Astrocyte (in vitro differentiated cells and primary cell): ENCODE measurements around the gene MICU2. TPM values are rescaled to one million over a fixed set of nuclear protein-coding genes. Genes with fewer than 3 reads are reported as not detected.

Source experiments
- DNase-seq: peaks from one replicate; pipeline ENCODE4 v3.0.0-alpha.2; 2010; ENCODE audit warnings: low read depth
- FAIRE-seq: peaks from 2 replicates; lab custom pipeline; 2011; peaks lifted over from hg19 to GRCh38; lab: Jason Lieb, UNC
- H2AFZ ChIP-seq: 2 replicates; pipeline ENCODE4 v1.6.0; 2012; ENCODE audit warnings: low read depth, low read length, inconsistent platforms
- H3K27ac ChIP-seq: 2 replicates; pipeline ENCODE4 v1.5.1; 2011; ENCODE audit warnings: low read depth, low read length, inconsistent platforms
- H3K27me3 ChIP-seq: 2 replicates; pipeline ENCODE4 v1.6.0; 2011; ENCODE audit warnings: low read length, inconsistent platforms; ENCODE audit not compliant: insufficient read depth
- H3K36me3 ChIP-seq: 2 replicates; pipeline ENCODE4 v1.5.1; 2011; ENCODE audit warnings: low read length, inconsistent platforms; ENCODE audit not compliant: insufficient read depth
- H3K4me1 ChIP-seq: 2 replicates; pipeline ENCODE4 v1.5.1; 2011; ENCODE audit warnings: low read length, inconsistent platforms; ENCODE audit not compliant: insufficient read depth
- H3K4me2 ChIP-seq: 2 replicates; pipeline ENCODE4 v1.6.0; 2012; ENCODE audit warnings: low read length, inconsistent platforms
- H3K4me3 ChIP-seq: 2 replicates; pipeline ENCODE4 v1.5.1; 2011; ENCODE audit warnings: low read depth, mild to moderate bottlenecking, low read length, inconsistent platforms; ENCODE audit not compliant: insufficient read depth
- H3K79me2 ChIP-seq: 2 replicates; pipeline ENCODE4 v1.6.0; 2012; ENCODE audit warnings: mild to moderate bottlenecking, low read length, inconsistent platforms; ENCODE audit not compliant: insufficient read depth
- H3K9ac ChIP-seq: 2 replicates; pipeline ENCODE4 v1.6.0; 2012; ENCODE audit warnings: mild to moderate bottlenecking, low read length, inconsistent platforms
- H3K9me3 ChIP-seq: 2 replicates; pipeline ENCODE4 v1.5.1; 2012; ENCODE audit warnings: low read depth, mild to moderate bottlenecking, low read length, inconsistent platforms; ENCODE audit not compliant: insufficient read depth
- H4K20me1 ChIP-seq: 2 replicates; pipeline ENCODE4 v1.6.0; 2012; ENCODE audit warnings: low read length, inconsistent platforms; ENCODE audit not compliant: insufficient read depth
- H3K27ac Mint-ChIP-seq: one replicate; pipeline ENCODE4 v1.8.0; 2021; ENCODE audit warnings: mild to moderate bottlenecking, mixed read lengths; ENCODE audit not compliant: unreplicated experiment
- H3K27me3 Mint-ChIP-seq: one replicate; pipeline ENCODE4 v1.8.0; 2021; ENCODE audit warnings: low read depth, mixed read lengths; ENCODE audit not compliant: unreplicated experiment
- H3K36me3 Mint-ChIP-seq: one replicate; pipeline ENCODE4 v1.8.0; 2021; ENCODE audit warnings: low read depth, mixed read lengths; ENCODE audit not compliant: unreplicated experiment
- H3K4me1 Mint-ChIP-seq: one replicate; pipeline ENCODE4 v1.8.0; 2021; ENCODE audit warnings: low read depth, mixed read lengths; ENCODE audit not compliant: unreplicated experiment
- H3K4me3 Mint-ChIP-seq: one replicate; pipeline ENCODE4 v1.8.0; 2021; ENCODE audit warnings: mild to moderate bottlenecking, moderate library complexity, mixed read lengths; ENCODE audit not compliant: unreplicated experiment
- H3K9me3 Mint-ChIP-seq: one replicate; pipeline ENCODE4 v1.8.0; 2021; ENCODE audit warnings: mild to moderate bottlenecking, mixed read lengths; ENCODE audit not compliant: unreplicated experiment
- EZH2 ChIP-seq: IDR thresholded peaks from 2 replicates; pipeline ENCODE4 v1.6.1; 2012; ENCODE audit warnings: mild to moderate bottlenecking, low read length, inconsistent platforms; ENCODE audit not compliant: insufficient read depth
- total RNA-seq: library from RNA; stranded (reverse); gene quantifications from 2 replicates; pipeline ENCODE4 v1.2.1, GENCODE V29; 2021
- TF ChIP-seq, protein P1 (sequence below): IDR thresholded peaks from 2 replicates; pipeline ENCODE4 v1.5.1; 2011; ENCODE audit warnings: low read depth, mild to moderate bottlenecking, inconsistent platforms, low read length, moderate library complexity; ENCODE audit not compliant: insufficient read depth

The MICU2 gene
- total RNA-seq, 1 donor from 2014 or later = 31.8 TPM

DNA sequence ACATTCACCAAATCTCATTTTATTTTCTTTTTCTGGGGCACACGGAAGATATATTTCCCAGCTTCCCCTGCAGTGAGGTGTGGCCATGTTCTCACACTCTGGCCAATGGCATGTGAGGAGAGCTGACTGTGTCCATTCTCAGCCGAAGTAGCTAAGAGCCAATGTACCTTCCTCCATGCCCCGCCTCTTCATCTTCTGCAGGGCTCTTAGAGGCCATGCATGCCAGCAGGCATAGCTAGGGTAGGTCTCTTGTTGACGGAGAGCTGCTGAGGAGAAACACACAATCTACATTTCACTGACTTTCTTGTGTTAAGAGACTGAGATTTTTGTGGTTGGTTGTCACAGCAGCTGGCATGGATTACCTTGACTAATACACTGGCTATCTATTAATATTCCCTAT lies 9.8 kb upstream of the MICU2 start:
- no peak for FAIRE-seq
- no peaks in the 10 kb centered on the region for H3K27me3 Mint-ChIP-seq
- no peaks in the 10 kb centered on the region for H3K36me3 Mint-ChIP-seq
- H3K36me3 ChIP-seq = no peaks in the 10 kb centered on the region
- H3K27me3 ChIP-seq = no peaks in the 10 kb centered on the region
- H3K27ac ChIP-seq = no peak overlapping the region
- no peak for DNase-seq
- peak overlapping the region; percentile 47 for H2AFZ ChIP-seq
- no peak overlapping the region for H3K9ac ChIP-seq
- H3K9me3 ChIP-seq = no peaks in the 10 kb centered on the region
- TF ChIP-seq EZH2 = no peak
- TF ChIP-seq, protein P1, sequence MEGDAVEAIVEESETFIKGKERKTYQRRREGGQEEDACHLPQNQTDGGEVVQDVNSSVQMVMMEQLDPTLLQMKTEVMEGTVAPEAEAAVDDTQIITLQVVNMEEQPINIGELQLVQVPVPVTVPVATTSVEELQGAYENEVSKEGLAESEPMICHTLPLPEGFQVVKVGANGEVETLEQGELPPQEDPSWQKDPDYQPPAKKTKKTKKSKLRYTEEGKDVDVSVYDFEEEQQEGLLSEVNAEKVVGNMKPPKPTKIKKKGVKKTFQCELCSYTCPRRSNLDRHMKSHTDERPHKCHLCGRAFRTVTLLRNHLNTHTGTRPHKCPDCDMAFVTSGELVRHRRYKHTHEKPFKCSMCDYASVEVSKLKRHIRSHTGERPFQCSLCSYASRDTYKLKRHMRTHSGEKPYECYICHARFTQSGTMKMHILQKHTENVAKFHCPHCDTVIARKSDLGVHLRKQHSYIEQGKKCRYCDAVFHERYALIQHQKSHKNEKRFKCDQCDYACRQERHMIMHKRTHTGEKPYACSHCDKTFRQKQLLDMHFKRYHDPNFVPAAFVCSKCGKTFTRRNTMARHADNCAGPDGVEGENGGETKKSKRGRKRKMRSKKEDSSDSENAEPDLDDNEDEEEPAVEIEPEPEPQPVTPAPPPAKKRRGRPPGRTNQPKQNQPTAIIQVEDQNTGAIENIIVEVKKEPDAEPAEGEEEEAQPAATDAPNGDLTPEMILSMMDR = no peak
- H3K4me2 ChIP-seq = no peak overlapping the region
- H3K9me3 Mint-ChIP-seq = peaks cover 5% of the 10 kb centered on the region
- H4K20me1 ChIP-seq = no peaks in the 10 kb centered on the region
- H3K79me2 ChIP-seq = no peaks in the 10 kb centered on the region
- H3K4me1 Mint-ChIP-seq = peaks cover 8% of the 10 kb centered on the region
- H3K4me3 Mint-ChIP-seq = no peak overlapping the region
- no peak overlapping the region for H3K4me3 ChIP-seq
- no peaks in the 10 kb centered on the region for H3K4me1 ChIP-seq
- H3K27ac Mint-ChIP-seq = no peak overlapping the region

DNA sequence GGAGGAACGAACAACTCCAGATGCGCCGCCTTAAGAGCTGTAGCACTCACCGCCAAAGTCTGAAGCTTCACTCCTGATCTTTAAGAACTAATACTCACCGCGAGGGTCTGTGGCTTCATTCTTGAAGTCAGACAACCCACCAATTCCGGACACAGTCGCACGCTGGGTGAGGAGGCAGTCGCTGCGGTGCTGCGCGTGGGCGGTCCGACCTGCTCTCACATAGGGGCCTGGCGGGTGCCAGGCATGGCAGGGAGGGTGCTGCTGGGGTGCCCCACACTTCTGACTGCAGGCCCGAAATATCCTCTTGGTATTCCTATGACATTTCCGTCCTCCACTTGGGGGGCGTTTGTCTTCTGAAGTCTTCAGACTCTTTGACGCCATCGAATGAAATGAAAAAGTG lies 7.4 kb upstream of the MICU2 start:
- Mint-ChIP-seq H3K36me3 (no peaks in the 10 kb centered on the region), H3K9me3 (peaks cover 3% of the 10 kb centered on the region), H3K27me3 (no peaks in the 10 kb centered on the region), H3K4me3 (no peak overlapping the region), H3K4me1 (peaks cover 2% of the 10 kb centered on the region), H3K27ac (no peak overlapping the region)
- DNase-seq = no peak
- H3K27ac ChIP-seq = no peak overlapping the region
- H4K20me1 ChIP-seq = no peaks in the 10 kb centered on the region
- H3K4me2 ChIP-seq = no peak overlapping the region
- TF ChIP-seq, protein P1 = no peak
- TF ChIP-seq EZH2 = no peak
- H3K4me1 ChIP-seq = no peaks in the 10 kb centered on the region
- no peak overlapping the region for H2AFZ ChIP-seq
- FAIRE-seq = no peak
- no peak overlapping the region for H3K4me3 ChIP-seq
- no peak overlapping the region for H3K9ac ChIP-seq
- no peaks in the 10 kb centered on the region for H3K9me3 ChIP-seq
- peaks cover 3% of the 10 kb centered on the region for H3K27me3 ChIP-seq
- H3K36me3 ChIP-seq = no peaks in the 10 kb centered on the region
- H3K79me2 ChIP-seq = no peaks in the 10 kb centered on the region

DNA sequence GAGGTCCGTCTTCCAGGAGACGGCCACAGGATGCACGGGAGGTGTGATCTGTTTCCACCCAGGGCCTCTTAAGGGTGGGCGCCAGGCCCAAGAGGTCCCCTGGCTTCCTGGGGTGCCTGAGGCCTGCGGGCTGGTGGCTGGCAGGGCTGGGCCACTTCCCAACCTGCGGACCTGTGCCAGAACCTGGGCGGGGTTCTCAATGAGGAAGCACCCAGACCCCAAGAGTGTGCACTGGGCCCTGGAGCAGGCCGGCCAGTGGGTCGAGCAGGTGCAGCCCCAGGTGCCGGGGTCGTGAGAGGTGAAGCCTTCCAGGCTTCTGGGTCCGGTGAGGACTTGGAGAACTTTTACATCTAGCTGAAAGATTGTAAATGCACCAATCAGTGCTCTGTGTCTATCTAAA lies 6.7 kb upstream of the MICU2 start:
- H3K9me3 Mint-ChIP-seq = peaks cover 3% of the 10 kb centered on the region
- DNase-seq (no peak), FAIRE-seq (no peak)
- no peak for TF ChIP-seq EZH2
- TF ChIP-seq, protein P1 = no peak
- no peaks in the 10 kb centered on the region for H3K4me1 Mint-ChIP-seq
- H3K36me3 Mint-ChIP-seq = no peaks in the 10 kb centered on the region
- H3K4me1 ChIP-seq = no peaks in the 10 kb centered on the region
- no peak overlapping the region for H2AFZ ChIP-seq
- H3K27me3 ChIP-seq = peaks cover 6% of the 10 kb centered on the region
- H3K27me3 Mint-ChIP-seq = no peaks in the 10 kb centered on the region
- no peaks in the 10 kb centered on the region for H3K9me3 ChIP-seq
- no peaks in the 10 kb centered on the region for H4K20me1 ChIP-seq
- no peak overlapping the region for H3K4me2 ChIP-seq
- H3K27ac ChIP-seq = no peak overlapping the region
- H3K4me3 ChIP-seq = no peak overlapping the region
- H3K27ac Mint-ChIP-seq = no peak overlapping the region
- no peaks in the 10 kb centered on the region for H3K79me2 ChIP-seq
- H3K9ac ChIP-seq = no peak overlapping the region
- H3K4me3 Mint-ChIP-seq = no peak overlapping the region
- no peaks in the 10 kb centered on the region for H3K36me3 ChIP-seq
